Neural cell (in vitro differentiated cells): ENCODE results near the gene DIO2. TPM values are rescaled to one million over a fixed set of nuclear protein-coding genes. Genes with fewer than 3 reads are reported as not detected.

Experiments
- H2AFZ ChIP-seq: fragments of 200-600, 300-800 bp; sonication (generic), shearing (Covaris generic); 2 replicates; pipeline ENCODE4 v1.6.0; 2014; ENCODE audit warnings: low read depth, mild to moderate bottlenecking, antibody characterized with exemption, low read length, moderate library complexity
- H3F3A ChIP-seq: fragments of 200-600 bp; shearing (Covaris generic); 2 replicates; pipeline ENCODE4 v1.6.1; 2016; ENCODE audit warnings: mild to moderate bottlenecking, moderate library complexity, mixed read lengths, antibody characterized with exemption, low read length; ENCODE audit not compliant: insufficient read depth, poor library complexity, severe bottlenecking
- H3K27ac ChIP-seq: fragments of 200-600, 300-800 bp; sonication (generic), shearing (Covaris generic); 2 replicates; pipeline ENCODE4 v1.5.1; 2014; ENCODE audit warnings: mild to moderate bottlenecking, low read length, moderate library complexity
- H3K27me3 ChIP-seq: fragments of 300-800, 200-600 bp; sonication (generic), shearing (Covaris generic); 2 replicates; pipeline ENCODE4 v1.6.0; 2014; ENCODE audit warnings: mild to moderate bottlenecking, low read depth, low read length, moderate library complexity; ENCODE audit not compliant: insufficient read depth
- H3K36me3 ChIP-seq: fragments of 300-800, 200-600 bp; sonication (generic), shearing (Covaris generic); 2 replicates; pipeline ENCODE4 v1.5.1; 2014; ENCODE audit warnings: mild to moderate bottlenecking, antibody characterized with exemption, low read length, moderate library complexity; ENCODE audit not compliant: insufficient read depth
- H3K4me2 ChIP-seq: fragments of 300-800, 200-600 bp; sonication (generic), shearing (Covaris generic); 2 replicates; pipeline ENCODE4 v1.6.0; 2014; ENCODE audit warnings: mild to moderate bottlenecking, low read length
- H3K4me3 ChIP-seq: fragments of 300-800, 200-600 bp; sonication (generic), shearing (Covaris generic); 2 replicates; pipeline ENCODE4 v1.5.1; 2014; ENCODE audit warnings: mild to moderate bottlenecking, low read length, moderate library complexity
- H3K79me2 ChIP-seq: fragments of 200-600 bp; shearing (Covaris generic); replicated peaks from 2 replicates; pipeline ENCODE4 v1.6.0; 2014; ENCODE audit warnings: mild to moderate bottlenecking, low read length, moderate library complexity; ENCODE audit not compliant: insufficient read depth
- H3K9ac ChIP-seq: fragments of 300-800, 200-600 bp; sonication (generic), shearing (Covaris generic); 2 replicates; pipeline ENCODE4 v1.6.1; 2016; ENCODE audit warnings: mild to moderate bottlenecking, low read length, mixed read lengths
- H3K9me2 ChIP-seq: fragments of 200-600 bp; shearing (Covaris generic); 2 replicates; pipeline ENCODE4 v1.6.1; 2016; ENCODE audit warnings: mild to moderate bottlenecking, low read length, mixed read lengths; ENCODE audit not compliant: insufficient read depth
- H3K9me3 ChIP-seq: fragments of 200-600, 300-800 bp; sonication (generic), shearing (Covaris generic); 2 replicates; pipeline ENCODE4 v1.6.1; 2016; ENCODE audit warnings: mild to moderate bottlenecking, mixed run types, low read length, moderate library complexity, mixed read lengths
- H4K20me1 ChIP-seq: fragments of 200-600 bp; shearing (Covaris generic); 2 replicates; pipeline ENCODE4 v1.6.1; 2016; ENCODE audit warnings: mild to moderate bottlenecking, mixed run types; ENCODE audit not compliant: insufficient read depth
- EP300 ChIP-seq: fragments of 450-650 bp; conservative IDR thresholded peaks from 2 replicates; pipeline ENCODE4 v1.6.1; 2014; ENCODE audit warnings: antibody characterized with exemption, mild to moderate bottlenecking, moderate library complexity; ENCODE audit not compliant: poor library complexity, severe bottlenecking
- EZH2 ChIP-seq: fragments of 200-600, 300-800 bp; shearing (Covaris generic), sonication (generic); IDR thresholded peaks from 2 replicates; pipeline ENCODE4 v1.6.1; 2014; ENCODE audit warnings: antibody characterized with exemption, low read length, borderline replicate concordance, mild to moderate bottlenecking; ENCODE audit not compliant: insufficient read depth, poor library complexity, severe bottlenecking
- MXI1 ChIP-seq: fragments of 450-650 bp; conservative IDR thresholded peaks from 2 replicates; pipeline ENCODE4 v1.6.1; 2014; ENCODE audit warnings: antibody characterized with exemption, mild to moderate bottlenecking; ENCODE audit not compliant: poor library complexity, severe bottlenecking
- POLR2AphosphoS5 ChIP-seq: IDR thresholded peaks from 2 replicates; pipeline ENCODE4 v1.6.1; 2012
- RAD21 ChIP-seq: fragments of 450-650 bp; conservative IDR thresholded peaks from 2 replicates; pipeline ENCODE4 v1.6.1; 2014; ENCODE audit warnings: antibody characterized with exemption, mild to moderate bottlenecking, moderate library complexity
- SMC3 ChIP-seq: fragments of 450-650 bp; conservative IDR thresholded peaks from 2 replicates; pipeline ENCODE4 v1.6.1; 2014; ENCODE audit warnings: antibody characterized with exemption, mild to moderate bottlenecking, moderate library complexity; ENCODE audit not compliant: poor library complexity
- TAF1 ChIP-seq: IDR thresholded peaks from 2 replicates; pipeline ENCODE4 v1.6.1; 2012; ENCODE audit warnings: low read depth
- polyA plus RNA-seq: library from polyadenylated mRNA; depleted of rRNA; stranded (reverse); fragments of >200 nt; gene quantifications from 2 replicates; pipeline ENCODE4 v1.2.3, GENCODE V29; 2014
- TF ChIP-seq, protein P1 (sequence below): fragments of 450-650 bp; IDR thresholded peaks from 2 replicates; pipeline ENCODE4 v1.5.1; 2014; ENCODE audit warnings: antibody characterized with exemption, mild to moderate bottlenecking, moderate library complexity; ENCODE audit not compliant: poor library complexity, severe bottlenecking
- TF ChIP-seq, protein P2 (sequence below): IDR thresholded peaks from 2 replicates; pipeline ENCODE4 v1.6.1; 2012; ENCODE audit warnings: borderline replicate concordance

DIO2 gene
- polyA plus RNA-seq, 1 donor from 2014 or later, result 1.3 TPM

DNA sequence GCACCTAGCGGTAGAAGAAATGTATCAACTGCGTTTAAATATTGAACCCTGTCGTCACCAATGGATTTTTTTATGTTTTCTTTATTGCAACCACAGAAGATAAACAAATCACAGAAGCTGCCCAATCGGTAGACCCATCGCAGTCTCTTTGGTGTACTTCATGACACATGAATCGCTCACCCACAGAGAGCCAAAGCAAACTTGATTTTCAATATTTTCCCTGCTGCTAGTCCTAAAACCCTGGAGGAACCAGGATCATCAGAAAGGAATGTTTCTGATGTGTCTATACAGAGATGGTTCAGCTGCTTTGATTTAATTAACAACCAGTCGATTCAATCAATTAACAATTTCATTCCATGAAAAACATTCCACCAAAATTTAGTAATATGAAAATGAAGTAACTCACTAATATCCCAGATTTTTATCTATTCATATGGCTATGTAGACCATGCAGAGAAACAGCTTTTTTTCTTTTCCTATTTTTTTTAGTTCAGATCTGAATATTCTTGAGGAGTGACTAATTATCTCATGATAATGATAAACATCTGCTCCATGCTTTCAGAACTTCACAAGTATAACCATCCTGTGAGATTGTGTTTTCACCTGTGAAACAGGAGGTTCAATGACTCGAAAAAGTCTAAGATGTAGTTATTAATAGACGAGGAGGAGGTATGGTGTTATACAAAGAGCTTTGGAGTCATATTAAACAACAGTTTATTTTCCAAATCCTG is 46.1 kb downstream of the DIO2 start:
- no peak overlapping the region for H3K4me3 ChIP-seq
- H3K36me3 ChIP-seq, result no peaks in the 10 kb centered on the region
- no peak overlapping the region for H3K9ac ChIP-seq
- no peaks in the 10 kb centered on the region for H3K9me3 ChIP-seq
- H3K27ac ChIP-seq, result no peak overlapping the region
- no peak overlapping the region for H3K4me2 ChIP-seq
- H3K27me3 ChIP-seq, result no peaks in the 10 kb centered on the region
- no peaks in the 10 kb centered on the region for H3K79me2 ChIP-seq
- H4K20me1 ChIP-seq, result no peaks in the 10 kb centered on the region
- no peaks in the 10 kb centered on the region for H3K9me2 ChIP-seq
- no peaks in the 10 kb centered on the region for H3F3A ChIP-seq
- H2AFZ ChIP-seq, result no peak overlapping the region
- TF ChIP-seq EZH2 (no peak), EP300 (no peak), POLR2AphosphoS5 (no peak), TAF1 (no peak), RAD21 (no peak)
- TF ChIP-seq, protein P1, sequence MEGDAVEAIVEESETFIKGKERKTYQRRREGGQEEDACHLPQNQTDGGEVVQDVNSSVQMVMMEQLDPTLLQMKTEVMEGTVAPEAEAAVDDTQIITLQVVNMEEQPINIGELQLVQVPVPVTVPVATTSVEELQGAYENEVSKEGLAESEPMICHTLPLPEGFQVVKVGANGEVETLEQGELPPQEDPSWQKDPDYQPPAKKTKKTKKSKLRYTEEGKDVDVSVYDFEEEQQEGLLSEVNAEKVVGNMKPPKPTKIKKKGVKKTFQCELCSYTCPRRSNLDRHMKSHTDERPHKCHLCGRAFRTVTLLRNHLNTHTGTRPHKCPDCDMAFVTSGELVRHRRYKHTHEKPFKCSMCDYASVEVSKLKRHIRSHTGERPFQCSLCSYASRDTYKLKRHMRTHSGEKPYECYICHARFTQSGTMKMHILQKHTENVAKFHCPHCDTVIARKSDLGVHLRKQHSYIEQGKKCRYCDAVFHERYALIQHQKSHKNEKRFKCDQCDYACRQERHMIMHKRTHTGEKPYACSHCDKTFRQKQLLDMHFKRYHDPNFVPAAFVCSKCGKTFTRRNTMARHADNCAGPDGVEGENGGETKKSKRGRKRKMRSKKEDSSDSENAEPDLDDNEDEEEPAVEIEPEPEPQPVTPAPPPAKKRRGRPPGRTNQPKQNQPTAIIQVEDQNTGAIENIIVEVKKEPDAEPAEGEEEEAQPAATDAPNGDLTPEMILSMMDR, result no peak

DNA sequence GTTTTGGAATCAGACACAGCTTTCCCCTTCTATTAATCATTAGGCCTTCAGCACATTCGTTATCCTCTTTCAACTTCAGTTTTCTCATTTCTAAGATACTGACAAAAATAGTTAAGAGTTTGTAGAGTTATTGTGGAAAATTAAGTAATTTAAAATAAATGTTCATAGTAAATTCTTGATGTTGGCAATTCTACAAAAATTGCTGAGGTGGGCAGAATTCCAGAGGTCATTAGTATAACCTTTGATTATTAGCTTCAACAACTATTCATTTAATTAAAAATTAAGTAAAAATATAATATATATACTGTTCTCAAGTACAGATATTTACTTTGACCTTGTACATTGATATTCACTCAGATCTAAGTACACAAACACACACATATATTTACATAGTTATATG is 58.5 kb downstream of the DIO2 start:
- Histone ChIP-seq H3K4me2 (no peak overlapping the region), H3K36me3 (no peaks in the 10 kb centered on the region), H3K9me3 (no peaks in the 10 kb centered on the region), H3K27me3 (no peaks in the 10 kb centered on the region), H3F3A (no peaks in the 10 kb centered on the region), H3K9me2 (no peaks in the 10 kb centered on the region), H4K20me1 (no peaks in the 10 kb centered on the region), H3K9ac (no peak overlapping the region), H2AFZ (no peak overlapping the region), H3K4me3 (no peak overlapping the region), H3K27ac (no peak overlapping the region), H3K79me2 (no peaks in the 10 kb centered on the region)
- no peak for TF ChIP-seq POLR2AphosphoS5
- TF ChIP-seq, protein P1, result no peak

DNA sequence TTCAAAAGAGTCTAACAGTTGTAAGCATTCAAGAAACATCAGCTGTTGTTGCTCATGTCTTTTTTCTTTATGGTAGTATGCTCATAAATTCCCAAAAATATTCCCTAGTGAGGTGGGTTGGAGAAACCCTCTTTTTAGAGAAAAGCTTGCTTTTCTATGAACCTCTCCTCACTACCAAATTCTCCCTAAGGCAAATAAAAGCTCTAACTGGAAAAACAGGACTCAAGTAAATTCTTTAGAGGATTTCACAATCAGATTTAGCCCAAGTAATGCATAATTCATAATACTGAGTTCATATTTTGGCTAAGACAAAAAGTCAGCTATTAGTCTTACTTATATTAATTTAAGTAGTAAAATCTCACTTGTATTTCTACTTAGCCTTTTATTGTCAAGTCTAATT is 59.1 kb downstream of the DIO2 start:
- no peak overlapping the region for H2AFZ ChIP-seq
- H3K79me2 ChIP-seq, result no peaks in the 10 kb centered on the region
- H4K20me1 ChIP-seq, result no peaks in the 10 kb centered on the region
- no peak overlapping the region for H3K4me2 ChIP-seq
- H3K27me3 ChIP-seq, result no peaks in the 10 kb centered on the region
- no peak overlapping the region for H3K4me3 ChIP-seq
- no peaks in the 10 kb centered on the region for H3K36me3 ChIP-seq
- no peaks in the 10 kb centered on the region for H3K9me3 ChIP-seq
- no peak overlapping the region for H3K27ac ChIP-seq
- no peak overlapping the region for H3K9ac ChIP-seq
- no peaks in the 10 kb centered on the region for H3K9me2 ChIP-seq
- no peaks in the 10 kb centered on the region for H3F3A ChIP-seq
- TF ChIP-seq MXI1, result no peak
- no peak for TF ChIP-seq EZH2
- no peak for TF ChIP-seq SMC3
- TF ChIP-seq POLR2AphosphoS5, result no peak
- TF ChIP-seq, protein P1, result no peak
- no peak for TF ChIP-seq RAD21
- TF ChIP-seq TAF1, result no peak
- no peak for TF ChIP-seq EP300
- TF ChIP-seq, protein P2, sequence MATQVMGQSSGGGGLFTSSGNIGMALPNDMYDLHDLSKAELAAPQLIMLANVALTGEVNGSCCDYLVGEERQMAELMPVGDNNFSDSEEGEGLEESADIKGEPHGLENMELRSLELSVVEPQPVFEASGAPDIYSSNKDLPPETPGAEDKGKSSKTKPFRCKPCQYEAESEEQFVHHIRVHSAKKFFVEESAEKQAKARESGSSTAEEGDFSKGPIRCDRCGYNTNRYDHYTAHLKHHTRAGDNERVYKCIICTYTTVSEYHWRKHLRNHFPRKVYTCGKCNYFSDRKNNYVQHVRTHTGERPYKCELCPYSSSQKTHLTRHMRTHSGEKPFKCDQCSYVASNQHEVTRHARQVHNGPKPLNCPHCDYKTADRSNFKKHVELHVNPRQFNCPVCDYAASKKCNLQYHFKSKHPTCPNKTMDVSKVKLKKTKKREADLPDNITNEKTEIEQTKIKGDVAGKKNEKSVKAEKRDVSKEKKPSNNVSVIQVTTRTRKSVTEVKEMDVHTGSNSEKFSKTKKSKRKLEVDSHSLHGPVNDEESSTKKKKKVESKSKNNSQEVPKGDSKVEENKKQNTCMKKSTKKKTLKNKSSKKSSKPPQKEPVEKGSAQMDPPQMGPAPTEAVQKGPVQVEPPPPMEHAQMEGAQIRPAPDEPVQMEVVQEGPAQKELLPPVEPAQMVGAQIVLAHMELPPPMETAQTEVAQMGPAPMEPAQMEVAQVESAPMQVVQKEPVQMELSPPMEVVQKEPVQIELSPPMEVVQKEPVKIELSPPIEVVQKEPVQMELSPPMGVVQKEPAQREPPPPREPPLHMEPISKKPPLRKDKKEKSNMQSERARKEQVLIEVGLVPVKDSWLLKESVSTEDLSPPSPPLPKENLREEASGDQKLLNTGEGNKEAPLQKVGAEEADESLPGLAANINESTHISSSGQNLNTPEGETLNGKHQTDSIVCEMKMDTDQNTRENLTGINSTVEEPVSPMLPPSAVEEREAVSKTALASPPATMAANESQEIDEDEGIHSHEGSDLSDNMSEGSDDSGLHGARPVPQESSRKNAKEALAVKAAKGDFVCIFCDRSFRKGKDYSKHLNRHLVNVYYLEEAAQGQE, result no peak
